ENCODE results near the gene PRKCZ. TPM values are rescaled to one million over a fixed set of nuclear protein-coding genes. Genes with fewer than 3 reads are reported as not detected.

Gene PRKCZ
- total and polyA plus RNA-seq, 9 of the 15 experiments (the other 6 are each of a cell fraction or from before 2014, with no cell fraction given): 0.07 to 3.1 (median 1.3) TPM

- TF ChIP-seq ILK (tag; IDR thresholded peaks at IDR 0.05; ENCODE audit: borderline replicate concordance, low read depth): no peak
- peak; percentile 94 for TF ChIP-seq L3MBTL2 (IDR thresholded peaks at IDR 0.05)
- no peak for TF ChIP-seq SMAD3 (CRISPR knock-in tag; conservative IDR thresholded peaks at IDR 0.05)
- no peak for TF ChIP-seq DACH1 (IDR thresholded peaks at IDR 0.05; ENCODE audit: partially characterized antibody)
- 0 out of 2 replicates have a peak, but pooled peaks have one; percentile 8 for TF ChIP-seq DIDO1 (tag; IDR thresholded peaks at IDR 0.05; ENCODE audit: low read depth)
- TF ChIP-seq MEIS2 (IDR thresholded peaks at IDR 0.05; ENCODE audit: partially characterized antibody): peak; percentile 38
- TF ChIP-seq SRSF9 (IDR thresholded peaks at IDR 0.05; ENCODE audit: borderline replicate concordance, low read depth, low read length): no peak
- TF ChIP-seq PTBP1 (IDR thresholded peaks at IDR 0.05; ENCODE audit: low read depth, low read length): no peak
- no peak for TF ChIP-seq ZNF507 (tag; conservative IDR thresholded peaks at IDR 0.05)
- TF ChIP-seq ZNF174 (CRISPR knock-in tag; IDR thresholded peaks at IDR 0.05): no peak
- no peak for TF ChIP-seq BCOR (IDR thresholded peaks at IDR 0.05)
- no peak for TF ChIP-seq ATF2 (CRISPR knock-in tag; IDR thresholded peaks at IDR 0.05)
- no peak for TF ChIP-seq PHTF2 (CRISPR knock-in tag; IDR thresholded peaks at IDR 0.05)
- no peak for TF ChIP-seq DEAF1 (CRISPR knock-in tag; IDR thresholded peaks at IDR 0.05)
- no peak for TF ChIP-seq RBM25 (IDR thresholded peaks at IDR 0.05; ENCODE audit: low read depth, low read length, severe bottlenecking)
- TF ChIP-seq E4F1 (CRISPR knock-in tag; IDR thresholded peaks at IDR 0.05; ENCODE audit: borderline replicate concordance): no peak
- no peak for TF ChIP-seq ELF2 (CRISPR knock-in tag; IDR thresholded peaks at IDR 0.05)
- no peak for TF ChIP-seq SNRNP70 (optimal IDR thresholded peaks at IDR 0.05; ENCODE audit: low read depth, low read length)
- TF ChIP-seq ZNF764 (CRISPR knock-in tag; IDR thresholded peaks at IDR 0.05; ENCODE audit: low read depth): no peak
- no peak for TF ChIP-seq ZC3H4 (CRISPR knock-in tag; IDR thresholded peaks at IDR 0.05; ENCODE audit: borderline replicate concordance)
- no peak for TF ChIP-seq PBX2 (CRISPR knock-in tag; IDR thresholded peaks at IDR 0.05; ENCODE audit: low read depth)
- no peak for TF ChIP-seq PBX2 (tag; conservative IDR thresholded peaks at IDR 0.05; ENCODE audit: low read depth)
These were observed 48.3 kb upstream of the PRKCZ start (continued) for GRCh38 chr1:2001773-2002411.
